ENCODE results near the gene PTGR2. TPM values are rescaled to one million over a fixed set of nuclear protein-coding genes. Genes with fewer than 3 reads are reported as not detected.

The PTGR2 gene
- 6.6 and 7.7 TPM in 2 replicates for total RNA-seq (2014; rRNA removed; shearing (Covaris generic))
- polyA plus RNA-seq (2015; cell fraction: cytosol; rRNA removed): 7.0 and 7.2 TPM in 2 replicates
- polyA plus RNA-seq (2015; cell fraction: nucleus; rRNA removed): 16.5 and 17.7 TPM in 2 replicates

DNA sequence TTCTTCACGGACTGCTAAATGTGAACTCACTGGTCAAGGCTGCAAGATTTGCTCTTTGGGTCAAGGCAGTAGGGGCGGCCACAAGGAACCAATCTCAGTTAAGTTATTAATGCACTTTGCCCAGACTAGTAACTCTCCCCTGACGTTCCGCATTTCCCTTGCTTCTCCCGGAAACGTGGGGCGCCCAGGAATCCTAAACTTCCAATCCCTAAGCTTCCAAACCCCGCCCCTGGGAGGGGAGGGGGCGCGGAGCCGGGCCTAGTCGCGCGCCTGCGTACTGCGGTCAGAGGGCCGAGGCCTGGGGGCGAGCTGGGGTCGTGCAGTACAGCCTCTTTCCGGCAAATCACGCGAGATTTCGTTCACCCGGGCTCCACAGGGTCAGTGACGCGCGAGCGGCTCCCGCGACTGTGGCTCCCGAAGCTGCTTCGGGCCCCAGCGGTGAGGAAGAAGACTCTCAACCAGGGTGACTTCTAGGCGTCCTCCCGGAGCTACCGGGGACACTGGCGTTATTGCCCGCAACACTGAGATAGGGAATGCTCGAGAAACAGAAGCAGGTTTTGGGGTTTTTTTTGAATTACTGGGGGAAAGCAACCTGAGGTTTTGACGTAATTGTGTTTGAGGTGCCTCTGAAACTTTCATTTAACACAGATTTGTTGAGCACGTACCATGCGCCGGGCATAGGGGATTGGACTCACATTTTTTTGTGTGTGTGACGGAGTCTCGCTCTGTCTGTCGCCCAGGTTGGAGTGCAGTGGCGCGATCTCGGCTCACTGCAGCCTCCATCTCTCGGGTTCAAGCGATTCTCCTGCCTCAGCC lies at the start of gene PTGR2:
Gene PTGR2 (plus strand): TSS at position 265 of the 816 bp plus-strand sequence. CDS start 7,032 bp downstream, outside the sequence.
- DNase-seq (ENCODE audit: low read depth, low spot score): peak; percentile 96
- in situ Hi-C loops (cut with HindIII; ENCODE audit: low pct_unique_long_range_greater_than_20kb, low sequenced_read_pairs): no loop called here

DNA sequence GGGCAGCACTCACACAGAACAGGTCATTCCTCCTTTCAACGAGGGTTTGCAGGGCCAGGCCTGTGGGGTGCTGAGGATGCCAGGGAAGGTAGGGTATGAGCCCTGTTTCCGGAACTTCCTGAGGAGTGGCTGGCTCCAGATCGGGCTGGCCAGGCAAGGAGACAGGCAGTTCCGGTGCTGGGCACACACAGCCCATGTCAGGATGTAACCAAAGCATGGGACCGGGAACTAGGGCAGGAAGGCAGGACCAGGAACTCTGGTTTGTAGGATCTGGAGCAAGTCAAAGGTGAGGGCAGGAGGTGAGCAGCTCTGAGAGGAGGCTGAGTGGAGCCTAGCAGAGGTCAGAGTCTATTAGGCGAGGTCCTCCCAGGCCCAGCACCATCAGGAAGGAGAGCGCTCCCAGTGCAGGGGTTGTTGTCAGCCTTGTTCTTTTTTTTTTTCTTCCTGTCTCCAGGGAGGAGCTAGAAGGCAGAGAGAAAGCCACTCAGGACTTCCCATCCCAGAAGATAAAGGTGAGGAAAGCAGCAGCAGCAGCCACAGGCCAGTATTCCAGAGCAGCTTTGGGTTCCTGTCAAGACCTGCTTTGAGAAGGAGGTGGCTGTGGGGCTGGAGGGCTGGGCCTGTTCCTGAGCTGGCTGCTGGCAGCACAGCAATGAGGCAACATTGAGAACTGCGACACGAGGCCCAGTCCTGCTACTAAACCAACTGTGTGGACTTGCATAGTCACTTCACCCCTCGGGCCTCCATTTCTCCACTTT lies 49.0 kb upstream of the PTGR2 start:
- in situ Hi-C loops (cut with HindIII; ENCODE audit: low pct_unique_long_range_greater_than_20kb, low sequenced_read_pairs): no loop called here
- DNase-seq (ENCODE audit: low read depth, low spot score): no peak

DNA sequence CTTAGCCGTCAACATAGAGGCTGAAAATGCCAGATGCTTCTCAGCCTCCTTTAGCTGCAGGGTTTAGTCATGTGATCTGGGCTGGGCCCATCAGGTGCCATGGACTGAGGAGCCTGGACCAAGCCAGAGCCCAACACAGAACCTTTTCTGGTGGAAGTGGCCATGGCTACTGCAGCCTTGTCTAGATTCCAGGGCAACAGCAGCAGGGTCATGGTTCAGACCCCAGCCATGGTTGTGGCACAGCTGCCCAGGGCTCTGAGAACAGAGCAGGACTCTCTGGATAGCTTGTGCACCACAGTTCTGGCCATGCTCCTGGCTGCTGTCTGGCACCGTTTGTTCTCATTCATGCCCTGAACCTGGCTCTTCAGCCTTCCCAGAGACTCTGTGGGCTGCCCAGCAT lies 47.0 kb upstream of the PTGR2 start:
- in situ Hi-C loops (cut with HindIII; ENCODE audit: low pct_unique_long_range_greater_than_20kb, low sequenced_read_pairs): no loop called here
- DNase-seq (ENCODE audit: low read depth, low spot score): no peak

DNA sequence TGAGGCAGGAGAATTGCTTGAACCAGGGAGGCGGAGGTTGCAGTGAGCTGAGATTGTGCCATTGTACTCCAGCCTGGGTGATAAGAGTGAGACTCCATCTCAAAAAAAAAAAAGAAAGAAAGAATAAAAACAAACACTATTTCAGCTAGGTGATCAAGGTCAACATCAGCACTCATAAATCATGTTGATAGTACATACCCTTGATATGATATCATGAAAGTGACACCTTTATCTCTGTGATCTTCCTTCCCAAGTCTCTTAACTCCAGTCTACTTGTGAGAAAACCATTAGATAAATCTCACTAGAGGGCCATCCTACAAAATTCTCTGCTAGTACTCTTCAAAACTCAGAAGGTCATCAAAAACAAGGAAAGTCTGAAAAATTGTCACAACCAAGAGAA lies 44.2 kb upstream of the PTGR2 start:
- no peak for DNase-seq (ENCODE audit: low read depth, low spot score)
- in situ Hi-C loops (cut with HindIII; ENCODE audit: low pct_unique_long_range_greater_than_20kb, low sequenced_read_pairs): no loop called here

DNA sequence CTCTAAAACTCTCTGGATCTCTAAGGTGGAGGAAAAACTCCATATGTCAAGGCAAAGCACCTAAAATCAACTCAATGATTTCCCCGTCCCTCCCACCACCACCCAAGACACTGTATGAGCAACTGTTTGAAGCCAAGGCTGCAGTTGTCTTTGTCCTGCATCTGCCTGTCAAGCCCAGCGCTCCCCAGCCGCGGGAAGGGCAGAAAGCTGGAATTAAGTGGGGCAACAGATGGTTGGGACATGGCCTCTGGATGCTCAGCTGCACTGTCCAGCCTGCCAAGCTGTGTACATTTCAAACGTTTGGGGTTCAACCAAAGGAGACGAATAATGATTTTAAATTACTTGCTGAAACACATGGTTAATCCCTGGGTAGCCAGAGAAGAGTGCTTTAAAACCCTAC lies 42.2 kb upstream of the PTGR2 start:
- in situ Hi-C loops (cut with HindIII; ENCODE audit: low pct_unique_long_range_greater_than_20kb, low sequenced_read_pairs): no loop called here
- no peak for DNase-seq (ENCODE audit: low read depth, low spot score)

DNA sequence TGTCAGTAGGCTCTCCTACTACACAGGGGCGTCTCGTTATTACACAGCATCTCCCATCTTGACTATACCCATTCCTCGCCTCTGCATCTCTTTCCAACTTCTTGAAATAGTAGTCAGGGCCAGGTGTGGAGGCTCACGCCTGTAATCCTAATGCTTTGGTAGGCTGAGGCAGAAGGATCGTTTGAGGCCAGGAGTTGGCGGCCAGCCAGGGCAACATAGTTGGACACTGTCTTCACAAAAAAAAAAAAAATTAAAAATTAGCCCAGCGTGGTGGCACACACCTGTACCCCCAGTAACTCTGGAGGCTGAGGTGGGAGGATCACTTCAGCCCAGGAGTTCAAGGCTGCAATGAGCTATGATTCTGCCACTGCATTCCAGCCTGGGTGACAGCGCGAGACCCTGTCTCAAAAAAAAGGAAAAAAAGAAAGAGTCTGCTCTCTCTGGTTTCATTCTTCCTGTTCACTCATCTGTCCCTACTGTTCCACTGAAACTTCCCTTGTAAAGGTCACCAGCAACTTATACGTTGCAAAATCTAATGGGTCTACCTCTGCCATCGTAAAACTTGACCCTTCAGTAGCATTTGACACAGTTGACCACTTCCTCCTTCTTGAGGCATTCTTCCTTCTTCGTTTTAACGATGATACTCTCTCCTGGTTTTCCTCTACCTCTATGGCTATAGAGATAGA lies 41.0 kb upstream of the PTGR2 start:
- no peak for DNase-seq (ENCODE audit: low read depth, low spot score)
- in situ Hi-C loops (cut with HindIII; ENCODE audit: low pct_unique_long_range_greater_than_20kb, low sequenced_read_pairs): no loop called here

DNA sequence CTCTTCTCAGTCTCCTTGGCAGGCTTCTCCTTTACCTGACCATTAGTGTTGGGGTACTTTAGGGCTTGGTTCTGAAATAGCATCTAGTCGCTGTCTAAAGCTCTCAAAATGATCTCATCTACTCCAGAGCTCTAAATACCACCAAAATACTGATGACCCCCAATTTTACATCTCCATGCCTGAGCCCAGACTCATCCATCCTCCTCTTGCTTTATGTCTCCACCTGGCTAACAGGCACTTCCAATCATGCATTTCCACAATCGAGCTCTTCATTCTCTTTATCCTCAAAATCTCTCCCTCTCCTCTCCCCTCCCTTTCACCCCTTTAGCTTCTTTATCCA lies 40.5 kb upstream of the PTGR2 start:
- no peak for DNase-seq (ENCODE audit: low read depth, low spot score)
- in situ Hi-C loops (cut with HindIII; ENCODE audit: low pct_unique_long_range_greater_than_20kb, low sequenced_read_pairs): no loop called here

DNA sequence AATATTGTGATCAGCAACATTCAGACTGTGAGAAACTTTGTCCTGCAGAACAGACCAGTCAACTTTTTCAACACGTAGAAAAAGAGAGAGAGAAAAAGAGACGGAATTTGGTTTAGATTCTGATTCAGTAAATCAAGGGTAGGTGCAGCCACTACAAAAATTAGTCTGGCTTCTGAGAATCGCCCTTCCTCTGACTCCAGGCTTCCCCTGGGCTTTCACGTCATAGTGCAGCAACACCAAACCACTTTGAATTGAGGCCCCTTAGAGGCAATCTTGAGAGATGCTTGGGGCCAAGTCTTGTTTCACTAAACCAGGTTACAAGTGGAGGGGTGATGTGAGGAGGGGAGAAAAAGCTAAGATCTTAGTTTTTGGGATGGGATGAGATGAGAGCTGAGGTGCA lies 37.5 kb upstream of the PTGR2 start:
- no peak for DNase-seq (ENCODE audit: low read depth, low spot score)
- in situ Hi-C loops (cut with HindIII; ENCODE audit: low pct_unique_long_range_greater_than_20kb, low sequenced_read_pairs): no loop called here

DNA sequence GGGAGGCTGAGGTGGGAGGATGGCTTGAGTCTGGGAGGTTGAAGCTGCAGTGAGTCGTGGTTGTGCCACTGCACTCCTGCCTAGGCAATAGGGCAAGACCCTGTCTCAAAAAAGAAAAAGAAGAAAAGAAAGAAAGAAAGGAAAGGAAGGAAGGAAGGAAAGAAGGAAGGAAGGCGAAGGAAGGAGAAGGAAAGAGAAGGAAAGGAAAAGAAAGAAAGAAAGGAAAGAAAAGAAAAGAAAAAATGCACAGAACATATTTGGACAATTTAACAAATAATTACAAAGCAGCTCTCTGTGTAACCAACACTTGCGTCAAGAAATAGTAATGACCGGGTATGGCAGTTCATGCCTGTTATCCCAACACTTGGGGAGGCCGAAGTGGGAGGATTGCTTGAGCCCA lies 35.8 kb upstream of the PTGR2 start:
- in situ Hi-C loops (cut with HindIII; ENCODE audit: low pct_unique_long_range_greater_than_20kb, low sequenced_read_pairs): no loop called here
- DNase-seq (ENCODE audit: low read depth, low spot score): no peak

DNA sequence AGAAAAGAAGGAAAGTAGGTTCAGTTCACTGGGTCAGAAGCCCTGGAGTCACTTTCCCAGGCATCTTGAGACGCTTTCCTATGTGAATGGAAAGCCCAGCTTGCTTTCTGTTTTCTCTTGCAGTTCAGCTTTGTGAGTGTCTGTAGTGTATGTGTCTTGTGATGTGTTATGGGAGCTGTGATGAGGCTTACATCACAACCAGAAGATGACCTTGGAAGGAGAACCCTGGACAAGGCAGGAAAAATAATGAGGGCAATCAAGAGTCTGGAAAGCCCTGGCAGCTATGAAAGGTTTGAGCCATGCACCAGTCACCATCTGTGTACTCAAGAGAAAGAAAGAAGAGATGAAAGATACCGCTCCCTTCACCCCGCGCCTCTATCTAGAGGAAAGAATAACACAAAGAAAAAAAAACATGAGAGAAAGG lies 35.2 kb upstream of the PTGR2 start:
- DNase-seq (ENCODE audit: low read depth, low spot score): peak; percentile 17
- in situ Hi-C loops (cut with HindIII; ENCODE audit: low pct_unique_long_range_greater_than_20kb, low sequenced_read_pairs): no loop called here

DNA sequence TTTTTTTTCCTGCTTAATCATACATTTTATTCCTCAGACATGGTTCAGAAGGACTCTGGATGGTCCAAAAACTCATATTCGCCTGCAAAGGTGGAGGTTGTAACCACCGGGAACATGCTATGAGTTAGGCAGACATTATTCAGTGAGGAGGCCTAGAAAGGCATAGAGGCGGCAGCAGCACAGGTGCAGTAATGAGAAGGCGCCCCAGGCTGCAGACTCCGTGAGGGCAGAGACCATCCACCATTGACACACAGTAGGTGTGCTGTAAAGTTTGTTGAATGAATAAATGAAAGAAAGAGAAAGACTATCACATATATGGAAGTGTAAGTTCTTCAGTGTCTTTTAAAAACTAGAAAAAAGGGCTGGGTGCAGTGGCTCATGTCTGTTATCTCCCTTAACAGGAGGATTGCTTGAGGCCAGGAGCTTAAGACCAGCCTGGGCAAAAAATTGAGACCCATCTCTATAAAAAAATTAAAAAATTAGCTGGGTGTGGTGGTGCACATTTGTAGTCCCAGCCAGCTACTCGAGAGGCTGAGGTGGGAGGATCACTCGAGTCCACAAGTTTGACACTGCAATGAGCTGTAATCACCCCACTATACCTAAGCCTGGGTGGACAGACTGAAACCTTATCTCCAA lies 34.5 kb upstream of the PTGR2 start:
- DNase-seq (ENCODE audit: low read depth, low spot score): no peak
- in situ Hi-C loops (cut with HindIII; ENCODE audit: low pct_unique_long_range_greater_than_20kb, low sequenced_read_pairs): no loop called here

DNA sequence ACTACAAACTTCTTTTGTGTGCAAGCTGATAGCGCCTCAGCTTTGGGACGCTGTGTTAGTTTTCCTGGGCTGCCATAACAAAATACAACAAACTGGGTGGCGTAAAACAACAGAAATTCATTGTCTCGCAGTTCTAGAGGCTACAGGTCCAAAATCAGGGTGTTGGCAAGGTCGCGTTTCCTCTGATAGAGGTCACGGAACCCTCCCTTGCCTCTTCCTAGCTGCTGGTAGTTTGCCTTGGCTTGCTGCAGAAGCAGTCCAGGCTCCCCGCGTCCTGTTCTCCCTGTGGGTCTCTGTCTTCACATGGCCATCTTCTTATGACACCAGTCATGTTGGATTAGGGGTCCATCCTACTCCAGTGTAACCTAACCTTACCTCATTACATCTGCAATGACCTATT lies 32.8 kb upstream of the PTGR2 start:
- in situ Hi-C loops (cut with HindIII; ENCODE audit: low pct_unique_long_range_greater_than_20kb, low sequenced_read_pairs): no loop called here
- DNase-seq (ENCODE audit: low read depth, low spot score): no peak

DNA sequence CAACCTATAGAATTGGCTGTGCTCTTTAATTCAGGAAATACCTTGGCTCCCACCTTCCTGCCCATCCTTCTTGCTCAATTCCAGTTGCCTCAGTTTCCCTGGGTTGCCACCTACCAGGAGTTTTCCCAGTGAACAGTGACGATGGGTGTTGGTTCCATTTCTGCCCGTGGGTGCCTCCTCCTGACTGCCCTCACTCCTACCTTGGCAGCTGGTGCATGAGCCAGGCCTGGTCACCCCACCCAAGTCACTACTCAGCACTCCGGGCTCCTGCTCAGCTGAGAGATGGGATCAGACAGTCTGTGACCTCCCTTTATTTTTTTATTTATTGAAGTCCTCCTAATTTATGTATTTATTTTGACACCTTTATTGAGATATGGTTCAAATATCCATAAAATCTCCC lies 31.0 kb upstream of the PTGR2 start:
- in situ Hi-C loops (cut with HindIII; ENCODE audit: low pct_unique_long_range_greater_than_20kb, low sequenced_read_pairs): no loop called here
- no peak for DNase-seq (ENCODE audit: low read depth, low spot score)

DNA sequence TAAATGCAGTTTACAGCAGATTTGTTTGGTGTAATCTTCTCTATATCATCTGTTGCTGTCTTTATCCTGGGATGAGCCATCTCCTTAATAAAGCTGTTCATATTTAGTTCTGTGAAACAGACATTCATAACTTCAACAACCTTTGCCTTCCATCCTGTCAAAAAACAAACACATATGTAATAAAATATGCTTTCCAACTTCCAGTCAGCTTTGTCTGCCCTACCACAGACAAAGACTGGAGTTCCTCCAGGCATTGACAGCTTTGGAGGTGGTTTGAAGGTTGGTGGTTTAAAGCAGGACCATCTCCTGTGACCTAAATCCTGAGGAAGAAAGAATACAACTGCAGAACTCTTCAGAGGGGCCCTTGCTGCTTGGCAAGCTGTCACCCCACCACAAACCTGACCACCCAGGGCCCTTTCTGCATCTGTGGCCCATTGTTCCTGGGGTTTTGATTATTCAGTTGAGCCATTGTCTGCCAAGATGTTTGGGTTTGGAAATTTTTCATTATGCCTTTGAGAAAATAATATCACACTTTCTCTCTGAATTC lies 28.2 kb upstream of the PTGR2 start:
- in situ Hi-C loops (cut with HindIII; ENCODE audit: low pct_unique_long_range_greater_than_20kb, low sequenced_read_pairs): no loop called here

DNA sequence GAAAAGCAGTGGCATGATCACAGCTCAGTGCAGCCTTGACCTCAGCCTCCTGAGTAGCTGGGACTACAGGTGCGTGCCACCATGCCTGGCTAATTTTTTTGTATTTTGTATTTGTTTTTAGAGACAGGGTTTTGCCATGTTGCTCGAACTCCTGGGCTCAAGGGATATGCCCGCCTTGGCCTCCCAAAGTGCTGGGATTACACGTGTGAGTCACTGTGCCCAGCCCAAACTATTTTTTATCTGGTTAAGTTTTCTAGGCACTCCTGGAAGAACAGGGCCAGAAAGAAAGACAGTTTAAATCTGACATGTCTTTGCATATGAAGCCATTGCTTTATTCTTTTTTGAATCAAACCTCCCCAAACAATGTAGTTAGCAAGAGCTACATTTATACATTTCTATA lies 27.5 kb upstream of the PTGR2 start:
- no peak for DNase-seq (ENCODE audit: low read depth, low spot score)
- in situ Hi-C loops (cut with HindIII; ENCODE audit: low pct_unique_long_range_greater_than_20kb, low sequenced_read_pairs): no loop called here

More for the DNA sequence above, 28.2 kb upstream of the PTGR2 start:
- peak; percentile 35 for DNase-seq (ENCODE audit: low read depth, low spot score)

DNA sequence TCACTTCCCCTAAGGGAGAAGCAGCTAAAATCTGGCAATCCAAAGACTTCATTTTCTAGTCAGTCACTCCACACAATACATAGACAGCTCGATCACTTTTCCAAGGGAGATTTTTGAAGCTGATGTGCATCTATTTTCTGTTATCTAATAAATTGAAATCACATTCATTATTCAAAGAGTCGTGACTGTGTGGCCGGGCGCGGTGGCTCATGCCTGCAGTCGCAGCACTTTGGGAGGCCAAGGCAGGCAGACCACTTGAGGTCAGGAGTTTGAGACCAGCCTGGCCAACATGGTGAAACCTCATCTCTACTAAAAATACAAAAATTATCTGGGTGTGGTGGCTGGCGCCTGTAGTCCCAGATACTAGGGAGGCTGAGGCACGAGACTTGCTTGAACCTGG lies 27.1 kb upstream of the PTGR2 start:
- in situ Hi-C loops (cut with HindIII; ENCODE audit: low pct_unique_long_range_greater_than_20kb, low sequenced_read_pairs): no loop called here
- DNase-seq (ENCODE audit: low read depth, low spot score): no peak

DNA sequence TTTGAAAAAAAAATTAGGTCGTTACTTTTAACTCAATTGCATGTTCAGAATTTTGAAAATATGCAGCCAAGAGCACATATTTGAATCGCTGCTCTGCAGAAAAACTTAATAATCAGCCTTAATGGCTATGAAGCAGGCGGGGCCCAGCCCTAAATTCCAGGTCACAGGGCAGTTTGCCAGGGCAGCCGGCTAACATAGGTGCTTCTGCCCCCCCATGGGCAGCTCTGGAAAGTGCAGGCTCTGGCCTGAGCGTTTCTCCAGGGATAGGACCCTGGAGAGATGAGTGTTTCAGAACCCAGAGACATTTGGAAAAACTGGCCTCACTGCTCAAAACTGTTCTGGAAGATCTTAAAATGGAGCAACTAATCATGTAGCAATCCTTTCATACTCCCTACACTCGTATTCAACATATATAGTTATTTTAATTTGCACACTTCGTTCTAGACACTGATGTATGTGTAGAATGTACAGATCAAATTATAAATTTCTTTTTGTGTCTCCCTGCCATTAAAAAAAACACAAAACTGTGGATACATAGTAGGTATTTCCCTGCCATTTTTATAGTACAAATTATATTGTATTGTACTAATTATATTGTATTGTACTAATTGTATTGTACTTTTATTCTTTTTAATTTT lies 26.0 kb upstream of the PTGR2 start:
- in situ Hi-C loops (cut with HindIII; ENCODE audit: low pct_unique_long_range_greater_than_20kb, low sequenced_read_pairs): no loop called here
- peak; percentile 88 for DNase-seq (ENCODE audit: low read depth, low spot score)
